ENCODE measurements around the gene CTDSPL.

CTDSPL gene

GRCh38 chr3:37853691-37854413, 7.8 kb upstream of the CTDSPL start:
- DNase-seq, result peak in 1 of 14 donors; percentile 19

- DNase-seq, result peak in 13 of 14 donors; percentile 22 to 84 (median 72)
Measured at GRCh38 chr3:37855363-37855970, 6.2 kb upstream of the CTDSPL start.

DNA sequence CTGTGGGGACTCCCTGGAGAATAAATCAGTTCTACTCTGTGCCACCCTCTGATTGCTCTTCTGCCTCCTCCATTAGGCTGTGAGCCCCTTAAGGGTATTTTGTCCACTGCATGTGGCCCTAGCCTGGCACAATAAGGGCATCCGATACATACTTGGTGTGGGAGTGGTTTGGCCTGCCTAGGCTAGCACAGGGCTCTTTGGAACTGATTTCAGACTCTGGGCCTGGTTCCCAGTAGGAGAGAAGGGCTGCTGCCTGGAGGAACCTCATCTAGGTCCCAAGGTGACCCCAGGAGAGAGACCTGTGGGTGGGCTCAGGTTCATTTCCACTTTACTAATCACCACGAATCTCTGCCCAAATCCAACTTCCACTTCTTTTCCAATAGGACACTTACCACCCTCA, 5.3 kb upstream of the CTDSPL start:
- peak in 1 of 14 donors; percentile 9 for DNase-seq

GRCh38 chr3:37858742-37859141, 2.9 kb upstream of the CTDSPL start:
- no peak for DNase-seq

DNA sequence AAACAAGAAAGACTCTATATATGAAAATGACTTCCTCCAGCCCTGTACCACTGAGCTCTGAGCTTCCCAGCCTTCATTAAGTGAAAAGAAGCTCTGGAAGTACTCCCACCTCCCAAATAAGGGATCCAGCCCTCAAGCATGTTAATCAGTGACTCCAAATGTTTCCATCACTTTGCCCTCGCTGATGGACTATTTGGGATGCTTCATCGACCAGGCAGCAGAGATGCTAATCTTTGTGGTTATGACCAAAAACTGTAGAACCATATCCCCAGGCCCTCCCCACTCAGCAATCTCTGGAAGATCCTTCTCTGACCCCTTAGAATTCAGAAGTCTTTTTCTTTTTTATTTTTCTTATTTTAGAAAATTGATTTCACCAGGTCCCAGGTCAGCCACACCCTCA, 2.3 kb upstream of the CTDSPL start:
- no peak for DNase-seq

DNA sequence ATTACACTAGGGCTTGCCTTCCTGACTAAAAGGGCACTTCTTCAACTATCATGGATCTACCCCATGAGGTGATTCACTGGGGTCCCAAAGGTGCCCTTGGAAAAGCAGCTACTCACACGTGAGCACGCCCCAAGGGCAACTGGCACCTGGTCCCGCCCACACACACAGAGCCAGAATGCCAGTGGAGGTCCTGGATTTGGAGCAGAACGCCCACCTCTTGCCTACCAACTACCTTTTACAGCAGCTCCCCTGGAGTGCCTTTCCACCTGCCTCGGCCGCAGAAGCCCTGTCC, 1.8 kb upstream of the CTDSPL start:
- DNase-seq, result no peak

GRCh38 chr3:37862219-37862902, 681 bp downstream of the CTDSPL start:
- peak in 8 of 14 donors; percentile 30 to 62 (median 48) for DNase-seq

DNA sequence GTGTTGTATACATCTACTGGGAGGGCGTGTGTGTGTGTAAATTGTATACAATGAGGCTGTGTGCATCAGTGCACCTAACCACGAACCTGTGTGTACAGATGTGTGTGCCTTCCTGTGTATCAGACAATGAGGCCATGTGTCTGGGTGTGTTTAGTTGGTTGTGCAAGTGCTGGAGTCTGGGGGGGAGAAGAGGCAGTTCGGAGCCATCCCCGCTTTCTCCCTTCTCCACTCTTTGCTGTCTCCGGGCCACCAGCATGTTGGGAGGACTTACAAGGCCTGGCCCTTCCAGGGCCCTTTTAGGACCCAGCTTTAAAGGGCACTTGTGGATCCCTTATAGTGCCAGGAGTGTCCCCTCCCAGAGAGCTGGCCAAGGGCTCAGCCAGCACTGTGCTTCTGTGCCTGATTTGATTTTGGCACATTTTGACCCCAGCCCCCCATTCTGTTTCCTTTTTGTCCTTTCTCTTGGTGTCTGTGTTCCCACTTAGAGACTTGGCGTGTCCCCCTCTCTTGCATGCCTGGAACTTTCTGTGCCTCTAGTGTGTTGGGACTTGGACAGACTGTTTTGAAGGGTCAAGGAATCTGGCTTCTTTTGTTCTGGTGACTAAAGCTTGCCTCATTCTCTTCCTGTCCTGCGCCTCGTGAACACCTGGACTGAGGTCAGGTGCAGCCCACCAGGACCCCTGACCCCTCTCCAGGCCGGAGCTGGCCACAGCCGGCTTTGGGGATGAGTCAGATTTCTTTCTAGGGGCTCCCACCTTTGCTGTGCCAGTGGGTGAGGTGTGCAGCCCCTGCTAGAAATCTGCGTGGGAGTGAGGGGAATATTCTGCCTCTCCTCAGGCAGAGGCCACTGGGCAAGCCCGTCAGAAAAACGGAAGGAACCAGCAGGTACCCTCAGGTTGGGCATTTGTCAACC, 1.5 kb downstream of the CTDSPL start:
- peak in 9 of 14 donors; percentile 21 to 83 (median 50) for DNase-seq

GRCh38 chr3:37863949-37864822, 2.5 kb downstream of the CTDSPL start:
- DNase-seq, result peak in 1 of 14 donors; percentile 82

DNA sequence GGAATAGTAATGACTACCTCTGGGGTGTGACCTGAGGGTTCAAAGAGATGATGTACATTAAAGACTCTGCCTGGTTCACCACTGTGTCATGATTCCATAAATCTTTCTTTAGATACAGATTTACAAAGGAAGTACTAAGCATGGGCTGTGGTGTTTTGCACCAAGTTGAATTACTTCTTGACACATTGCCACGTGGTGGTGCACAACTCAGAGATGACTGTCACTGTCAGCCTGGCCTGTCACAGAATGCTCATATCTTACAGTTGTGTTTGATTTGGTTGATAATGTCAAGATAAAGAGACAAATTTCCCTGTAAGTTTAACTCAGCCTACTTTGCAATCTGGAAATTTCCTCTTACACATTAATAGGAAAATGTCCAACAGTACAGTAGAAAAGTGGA, 3.2 kb downstream of the CTDSPL start:
- DNase-seq, result peak in 1 of 14 donors; percentile 42

DNA sequence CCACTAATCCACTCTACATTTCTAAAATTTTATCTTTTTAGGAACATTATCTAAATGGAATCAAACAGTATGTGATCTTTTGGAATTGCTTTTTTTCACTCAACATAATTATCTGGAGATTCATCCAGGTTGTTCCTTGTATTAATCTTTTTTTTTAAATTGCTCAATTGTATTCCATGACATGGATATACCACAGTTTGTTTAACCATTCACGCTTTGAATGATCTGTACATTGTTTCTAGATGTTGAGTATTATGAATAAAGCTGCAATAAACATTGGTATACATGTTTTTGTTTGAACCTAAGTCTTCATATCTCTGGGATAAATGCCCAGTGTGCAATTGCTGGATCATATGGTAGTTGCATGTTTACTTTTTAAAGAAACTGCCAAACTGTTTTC, 5.5 kb downstream of the CTDSPL start:
- no peak for DNase-seq

DNA sequence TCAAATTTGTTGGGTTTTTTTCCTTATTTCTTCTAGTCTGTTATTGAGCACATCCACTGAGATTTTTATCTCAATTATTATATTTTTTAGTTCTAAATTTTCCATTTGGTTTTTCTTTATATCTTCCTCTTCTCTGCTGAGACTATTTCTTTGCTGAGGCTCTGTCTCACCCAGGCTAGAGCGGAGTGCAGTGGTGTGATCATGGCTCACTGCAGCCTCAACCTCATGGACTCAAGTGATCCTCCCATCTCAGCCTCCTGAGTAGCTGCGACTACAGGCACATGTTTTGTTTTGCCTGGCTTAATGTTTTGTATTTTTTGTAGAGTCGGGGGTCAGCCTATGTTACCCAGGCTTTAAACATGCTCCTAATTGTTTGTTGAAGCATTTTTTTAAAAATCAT, 10.2 kb downstream of the CTDSPL start:
- DNase-seq, result no peak

GRCh38 chr3:37872413-37873160, 10.9 kb downstream of the CTDSPL start:
- no peak for DNase-seq

- DNase-seq, result no peak
Measured at GRCh38 chr3:37876279-37876678, 14.6 kb downstream of the CTDSPL start.

GRCh38 chr3:37882711-37883110, 21.0 kb downstream of the CTDSPL start:
- no peak for DNase-seq

DNA sequence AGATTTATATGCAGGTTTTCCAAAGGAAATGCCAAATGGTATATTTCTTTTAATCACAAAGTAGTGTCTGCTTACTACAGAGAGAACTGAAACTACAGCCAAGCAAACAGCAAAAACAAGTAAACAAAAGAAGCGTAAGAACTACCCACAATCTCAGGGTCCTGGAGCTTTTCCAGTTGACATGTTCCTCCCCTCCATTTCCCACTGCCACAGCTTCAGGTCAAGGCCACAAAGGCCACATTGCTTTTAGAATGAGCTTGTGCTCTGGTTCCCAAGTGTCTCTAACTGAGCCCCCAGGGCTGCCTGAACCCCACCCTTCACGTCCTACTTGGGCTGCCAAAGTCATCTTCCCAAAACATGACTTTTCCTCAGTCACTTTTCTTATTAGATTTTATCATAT, 24.1 kb downstream of the CTDSPL start:
- no peak for DNase-seq

DNA sequence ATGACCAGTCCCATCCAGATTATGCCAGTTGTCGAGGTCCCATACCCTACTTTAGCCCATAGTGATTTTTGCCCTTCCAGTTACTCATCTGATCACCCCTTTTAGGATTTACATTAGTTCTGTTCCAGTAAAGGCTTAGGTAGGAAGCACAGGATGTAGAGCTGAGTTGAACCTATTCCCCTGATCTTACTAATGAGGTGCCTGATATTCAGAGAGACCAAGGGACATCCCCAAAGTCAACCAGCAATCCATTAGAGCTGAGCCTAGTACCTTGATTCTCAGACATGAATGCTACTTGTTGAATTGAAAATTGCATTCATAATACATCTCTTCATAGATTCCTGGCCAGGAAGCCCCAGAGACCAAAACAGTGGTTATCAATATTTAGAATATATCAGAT, 24.7 kb downstream of the CTDSPL start:
- DNase-seq, result no peak

DNA sequence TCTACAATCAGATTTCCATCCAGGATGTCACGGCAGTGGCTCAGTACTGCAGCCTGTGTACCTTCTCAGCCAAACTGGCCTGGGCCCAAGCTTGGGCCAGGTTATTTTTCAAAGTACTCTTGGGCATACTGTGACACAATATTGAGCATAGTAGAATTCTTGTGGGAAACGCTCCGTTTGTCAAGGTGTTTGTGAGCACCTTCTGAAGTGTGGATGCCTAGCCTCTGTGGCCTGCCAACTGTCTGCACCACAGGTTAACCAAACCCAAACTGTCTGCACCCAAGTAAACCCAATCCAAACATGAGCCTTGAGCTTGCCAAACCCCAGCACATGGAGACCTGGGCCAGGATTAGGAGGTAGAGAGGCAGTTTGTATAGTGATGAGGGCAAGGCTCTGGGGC, 25.4 kb downstream of the CTDSPL start:
- peak in 1 of 14 donors; percentile 81 for DNase-seq

DNA sequence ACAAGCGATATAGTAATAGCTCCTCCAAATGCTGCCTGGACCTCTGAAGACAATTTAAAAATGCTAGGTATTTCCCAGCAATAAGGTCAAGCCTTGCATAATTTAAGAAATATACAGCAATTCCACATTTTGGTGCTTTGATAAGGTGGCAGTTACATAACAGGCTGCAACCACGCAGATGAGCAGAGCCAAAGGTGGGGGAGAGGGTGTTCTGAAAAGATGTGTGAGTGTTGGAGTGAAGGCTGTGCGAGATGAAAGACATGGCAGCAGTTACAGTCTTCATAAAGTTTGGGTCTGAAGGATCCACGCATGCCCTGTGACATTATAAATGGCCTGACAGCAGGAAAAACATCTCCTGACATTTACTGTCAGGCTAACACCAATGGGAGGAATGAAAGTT, 26.1 kb downstream of the CTDSPL start:
- DNase-seq, result no peak

DNA sequence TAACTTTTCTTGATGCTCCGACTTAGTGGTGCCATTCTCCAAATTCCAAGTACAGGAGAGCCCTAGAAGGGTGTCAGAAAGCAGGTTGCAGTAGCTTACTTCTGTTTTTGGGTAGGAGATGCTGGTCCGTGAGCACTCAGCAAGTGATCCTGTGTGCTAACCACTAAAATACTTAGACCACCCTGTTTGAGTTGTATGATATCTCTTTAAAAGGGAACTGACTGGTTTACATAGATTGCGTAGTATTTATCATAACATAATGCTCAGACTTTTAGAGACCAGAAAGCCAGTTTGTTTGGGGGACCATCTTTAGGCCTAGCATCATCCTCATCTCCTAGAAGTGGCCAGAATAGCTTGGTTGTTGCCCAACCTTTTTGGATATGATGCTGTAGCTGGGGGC, 26.7 kb downstream of the CTDSPL start:
- no peak for DNase-seq

GRCh38 chr3:37890522-37890921, 28.8 kb downstream of the CTDSPL start:
- peak in 1 of 14 donors; percentile 53 for DNase-seq
